PC-9 (cell line): ENCODE data around the gene C17orf78. TPM values are rescaled to one million over a fixed set of nuclear protein-coding genes. Genes with fewer than 3 reads are reported as not detected.
"Not testable (repeated sequence)": the region's sequence is repeated elsewhere in the genome, so short reads cannot be mapped to it uniquely, and the experiment has no call there.

Source experiments
- BruUV-seq: library from RNA; stranded (reverse); fragments of 400-500 nt; replicated peaks from 2 replicates; lab custom pipeline; 2021; lab: Mats Ljungman, UMichigan
- CTCF ChIA-PET: fragments of 300-600 bp; sonication (Branson Sonifier 250); formaldehyde crosslinking; loops from one replicate; lab custom pipeline; 2022; ENCODE audit warnings: antibody characterized with exemption; lab: Charles Lee
- POLR2A ChIA-PET: fragments of 300-600 bp; sonication (Branson Sonifier 250); formaldehyde crosslinking; loops from one replicate; lab custom pipeline; 2022; ENCODE audit warnings: antibody characterized with exemption; ENCODE audit not compliant: unreplicated experiment; lab: Charles Lee
- DNase-seq, 2 experiments: peaks; one replicate each; pipeline versions ENCODE4 v3.0.0 to v3.0.0-alpha.2; 2015 to 2022; ENCODE audit warnings: mixed read lengths in 1 of 2
- H2AFZ ChIP-seq: fragments of 200-600 bp; sonication (generic); 2 replicates; pipeline ENCODE4 v1.8.1; 2017; ENCODE audit warnings: antibody characterized with exemption
- H3F3A ChIP-seq: fragments of 200-600 bp; sonication (generic); 2 replicates; pipeline ENCODE4 v1.8.1; 2017; ENCODE audit warnings: antibody characterized with exemption, mild to moderate bottlenecking, low read depth; ENCODE audit not compliant: insufficient read depth
- H3K27ac ChIP-seq: fragments of 200-600 bp; sonication (generic); 2 replicates; pipeline ENCODE4 v1.6.1; 2016; ENCODE audit warnings: mixed run types
- H3K27me3 ChIP-seq: fragments of 200-600 bp; sonication (generic); 2 replicates; pipeline ENCODE4 v1.6.1; 2016; ENCODE audit warnings: low read depth, mixed run types; ENCODE audit not compliant: insufficient read depth
- H3K36me3 ChIP-seq: fragments of 200-600 bp; sonication (generic); 2 replicates; pipeline ENCODE4 v1.6.1; 2016; ENCODE audit warnings: low read depth, mixed run types
- H3K4me1 ChIP-seq: fragments of 200-600 bp; sonication (generic); replicated peaks from 2 replicates; pipeline ENCODE4 v1.6.1; 2016; ENCODE audit warnings: mixed run types; ENCODE audit not compliant: insufficient read depth
- H3K4me2 ChIP-seq: fragments of 200-600 bp; sonication (generic); 2 replicates; pipeline ENCODE4 v1.6.1; 2017; ENCODE audit warnings: mixed run types
- H3K4me3 ChIP-seq: fragments of 200-600 bp; sonication (generic); 2 replicates; pipeline ENCODE4 v1.6.1; 2016; ENCODE audit warnings: mixed run types
- H3K79me2 ChIP-seq: fragments of 200-600 bp; sonication (generic); 2 replicates; pipeline ENCODE4 v1.6.1; 2017; ENCODE audit warnings: low read depth, mixed run types
- H3K9me2 ChIP-seq: fragments of 200-600 bp; sonication (generic); 2 replicates; pipeline ENCODE4 v1.8.1; 2017; ENCODE audit warnings: mild to moderate bottlenecking; ENCODE audit not compliant: insufficient read depth
- H3K9me3 ChIP-seq: fragments of 200-600 bp; sonication (generic); 2 replicates; pipeline ENCODE4 v1.8.1; 2016; ENCODE audit warnings: low read depth; ENCODE audit not compliant: insufficient read depth
- H4K20me1 ChIP-seq: fragments of 200-600 bp; sonication (generic); 2 replicates; pipeline ENCODE4 v1.8.1; 2017; ENCODE audit not compliant: insufficient read depth
- EZH2 ChIP-seq: fragments of 200-600 bp; sonication (generic); IDR thresholded peaks from 2 replicates; pipeline ENCODE4 v1.8.0; 2017; ENCODE audit warnings: antibody characterized with exemption, low read depth
- intact Hi-C: fragments of 100-400 bp; cut with micrococcal nuclease; formaldehyde crosslinking; loops from one replicate; pipeline ENCODE4 v1.10.0; 2022; ENCODE audit not compliant: unreplicated experiment
- total RNA-seq: library from RNA; stranded (reverse); gene quantifications from 2 replicates; pipeline ENCODE4 v1.2.3, GENCODE V29; 2021
- TF ChIP-seq, protein P1 (sequence below): fragments of 200-600 bp; sonication (generic); conservative IDR thresholded peaks from 2 replicates; pipeline ENCODE4 v1.6.1; 2017; ENCODE audit warnings: mixed run types, antibody characterized with exemption, mild to moderate bottlenecking, moderate library complexity

C17orf78 gene
- total RNA-seq, 1 experiment from 2014 or later = not detected

GRCh38 chr17:37405955-37406634 lies 30.3 kb downstream of the C17orf78 start:
- peaks cover 22% of the 10 kb centered on the region for H3F3A ChIP-seq
- no peaks in the 10 kb centered on the region for H3K9me3 ChIP-seq
- BruUV-seq = TSS peak; percentile 82
- no peak for DNase-seq
- H3K4me1 ChIP-seq = peaks cover 25% of the 10 kb centered on the region
- no peaks in the 10 kb centered on the region for H3K9me2 ChIP-seq
- H4K20me1 ChIP-seq = no peaks in the 10 kb centered on the region; the same call in 1 of the 2 replicates
- TF ChIP-seq EZH2 = no peak
- TF ChIP-seq, protein P1, sequence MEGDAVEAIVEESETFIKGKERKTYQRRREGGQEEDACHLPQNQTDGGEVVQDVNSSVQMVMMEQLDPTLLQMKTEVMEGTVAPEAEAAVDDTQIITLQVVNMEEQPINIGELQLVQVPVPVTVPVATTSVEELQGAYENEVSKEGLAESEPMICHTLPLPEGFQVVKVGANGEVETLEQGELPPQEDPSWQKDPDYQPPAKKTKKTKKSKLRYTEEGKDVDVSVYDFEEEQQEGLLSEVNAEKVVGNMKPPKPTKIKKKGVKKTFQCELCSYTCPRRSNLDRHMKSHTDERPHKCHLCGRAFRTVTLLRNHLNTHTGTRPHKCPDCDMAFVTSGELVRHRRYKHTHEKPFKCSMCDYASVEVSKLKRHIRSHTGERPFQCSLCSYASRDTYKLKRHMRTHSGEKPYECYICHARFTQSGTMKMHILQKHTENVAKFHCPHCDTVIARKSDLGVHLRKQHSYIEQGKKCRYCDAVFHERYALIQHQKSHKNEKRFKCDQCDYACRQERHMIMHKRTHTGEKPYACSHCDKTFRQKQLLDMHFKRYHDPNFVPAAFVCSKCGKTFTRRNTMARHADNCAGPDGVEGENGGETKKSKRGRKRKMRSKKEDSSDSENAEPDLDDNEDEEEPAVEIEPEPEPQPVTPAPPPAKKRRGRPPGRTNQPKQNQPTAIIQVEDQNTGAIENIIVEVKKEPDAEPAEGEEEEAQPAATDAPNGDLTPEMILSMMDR = no peak
- peaks cover 69% of the 10 kb centered on the region for H3K79me2 ChIP-seq
- intact Hi-C loops = loop anchor here (1.0 kb wide), 1 partner anchor 83 kb away; the partner anchor contains the start of gene DUSP14
- CTCF ChIA-PET = no interaction called here
- H3K27ac ChIP-seq = peak overlapping the region; percentile 53
- no peaks in the 10 kb centered on the region for H3K27me3 ChIP-seq
- POLR2A ChIA-PET = interaction anchor here (0.6 kb wide), 1 partner anchor 200 kb away, joined by 6 read pairs; no protein-coding TSS in a partner anchor
- peaks cover 4% of the 10 kb centered on the region; the same call in 1 of the 2 replicates for H3K36me3 ChIP-seq
- peak overlapping the region; percentile 97 for H3K4me2 ChIP-seq
- peak overlapping the region; percentile 100 for H3K4me3 ChIP-seq
- H2AFZ ChIP-seq = peak overlapping the region; percentile 98

DNA sequence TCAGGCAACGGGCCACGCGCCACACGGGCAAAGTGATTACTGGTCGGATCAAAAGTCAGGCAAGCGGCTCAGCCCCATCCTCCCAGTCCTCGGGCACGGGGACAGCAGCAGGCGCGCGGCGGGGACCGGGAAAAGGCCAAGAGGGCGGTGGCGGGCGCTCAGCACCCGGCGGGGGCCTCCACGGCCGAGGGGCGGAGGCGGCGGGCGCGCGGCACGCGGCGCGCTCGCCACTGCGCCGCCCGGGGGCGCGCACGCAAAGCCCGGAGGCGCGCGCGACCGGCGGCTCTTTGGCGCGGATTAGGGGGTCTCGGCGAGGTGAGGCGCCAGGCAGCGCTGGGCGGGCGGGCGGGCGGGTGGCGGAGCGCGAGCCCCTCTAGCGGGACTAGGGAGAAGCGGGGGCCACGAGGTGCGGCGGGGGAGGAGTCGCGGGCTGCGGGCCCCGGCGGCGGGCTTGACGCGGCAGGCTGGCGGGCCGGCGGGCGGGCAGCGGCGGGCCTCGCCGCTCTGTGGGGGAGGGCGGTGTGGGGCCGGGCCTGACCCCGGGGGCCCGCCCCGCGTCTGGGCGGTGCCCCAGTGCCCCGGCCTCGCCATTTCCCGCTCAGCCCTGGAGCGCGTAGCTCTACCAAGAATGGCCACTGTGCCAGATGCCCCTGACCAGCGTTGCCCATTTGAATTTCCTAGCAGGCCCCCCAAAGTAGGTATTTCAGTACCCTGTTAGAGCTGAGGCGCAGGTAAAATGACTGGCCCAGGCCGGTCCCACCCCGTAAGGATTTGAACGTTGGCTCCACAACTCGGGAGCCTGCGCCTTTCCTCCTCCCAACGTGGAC lies 31.1 kb downstream of the C17orf78 start, which contains the start of the genes ACACA and TADA2A:
Gene ACACA, minus strand, starts transcription at position 202 of the 827 bp plus-strand sequence. CDS start 537 bp downstream, outside the sequence.
Gene TADA2A, plus strand, starts transcription at position 252 of the 827 bp plus-strand sequence. CDS start 4,480 bp downstream, outside the sequence.
- Histone ChIP-seq H3K4me1 (peaks cover 25% of the 10 kb centered on the region), H3K36me3 (peaks cover 6% of the 10 kb centered on the region; the same call in 1 of the 2 replicates), H3K4me2 (peak within 1 kb of the TSS; percentile 99), H3K79me2 (peaks cover 69% of the 10 kb centered on the region), H3K9me3 (no peaks in the 10 kb centered on the region), H3K4me3 (peak within 1 kb of the TSS; percentile 100), H3K27ac (peak within 1 kb of the TSS; percentile 67), H3F3A (peaks cover 22% of the 10 kb centered on the region), H2AFZ (peak within 1 kb of the TSS; percentile 98), H3K9me2 (no peaks in the 10 kb centered on the region), H3K27me3 (no peaks in the 10 kb centered on the region), H4K20me1 (no peaks in the 10 kb centered on the region; the same call in 1 of the 2 replicates)
- TF ChIP-seq EZH2 = no peak
- TF ChIP-seq, protein P1 = 0 out of 2 replicates have a peak, but pooled peaks have one; percentile 17
- intact Hi-C loops = loop anchor here (1.0 kb wide), 1 partner anchor 82 kb away; the partner anchor contains the start of gene DUSP14
- no TSS peak for BruUV-seq
- ChIA-PET POLR2A (interaction anchor here (0.6 kb wide), 3 partner anchors 14 to 199 kb away, joined by 4 to 7 read pairs (median 6); no protein-coding TSS in a partner anchor), CTCF (interaction anchor here (0.7 to 1.6 kb wide), 2 partner anchors 33 kb away, joined by 4 to 5 read pairs; no protein-coding TSS in a partner anchor)
- DNase-seq = peak; percentile 59 to 81

DNA sequence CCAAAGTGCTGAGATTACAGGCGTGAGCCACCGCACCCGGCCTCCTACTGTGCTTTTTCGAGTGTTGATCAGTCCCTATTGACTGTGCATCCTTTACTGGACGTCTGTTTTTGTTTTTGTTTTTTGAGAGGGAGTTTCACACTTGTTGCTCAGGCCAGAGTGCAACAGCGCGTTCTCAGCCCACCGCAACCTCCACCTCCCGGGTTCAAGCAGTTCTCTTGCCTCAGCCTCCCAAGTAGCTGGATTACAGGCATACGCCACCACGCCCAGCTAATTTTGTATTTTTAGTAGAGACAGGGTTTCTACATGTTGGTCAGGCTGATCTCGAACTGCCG lies 32.3 kb downstream of the C17orf78 start:
- CTCF ChIA-PET = interaction anchor here (0.6 to 1.6 kb wide), 2 partner anchors 10 to 35 kb away, joined by 4 to 10 read pairs; no protein-coding TSS in a partner anchor
- H3K4me3 ChIP-seq = peak overlapping the region; percentile 89; the same call in 1 of the 2 replicates
- intact Hi-C loops = not testable (repeated sequence)

More for the DNA sequence above, 32.3 kb downstream of the C17orf78 start:
- peaks cover 25% of the 10 kb centered on the region for H3K4me1 ChIP-seq
- POLR2A ChIA-PET, H3K9me2 ChIP-seq, H4K20me1 ChIP-seq, H3K27me3 ChIP-seq, H2AFZ ChIP-seq, BruUV-seq, DNase-seq, H3K36me3 ChIP-seq, H3K9me3 ChIP-seq: not testable (repeated sequence)
- peaks cover 22% of the 10 kb centered on the region for H3F3A ChIP-seq
- H3K27ac ChIP-seq = 0 out of 2 replicates have a peak overlapping the region, but pooled peaks have one; percentile 67
- H3K4me2 ChIP-seq = peak overlapping the region; percentile 99
- H3K79me2 ChIP-seq = peaks cover 65% of the 10 kb centered on the region
